ENCODE data around the gene PLEKHG4.

PLEKHG4 gene

DNA sequence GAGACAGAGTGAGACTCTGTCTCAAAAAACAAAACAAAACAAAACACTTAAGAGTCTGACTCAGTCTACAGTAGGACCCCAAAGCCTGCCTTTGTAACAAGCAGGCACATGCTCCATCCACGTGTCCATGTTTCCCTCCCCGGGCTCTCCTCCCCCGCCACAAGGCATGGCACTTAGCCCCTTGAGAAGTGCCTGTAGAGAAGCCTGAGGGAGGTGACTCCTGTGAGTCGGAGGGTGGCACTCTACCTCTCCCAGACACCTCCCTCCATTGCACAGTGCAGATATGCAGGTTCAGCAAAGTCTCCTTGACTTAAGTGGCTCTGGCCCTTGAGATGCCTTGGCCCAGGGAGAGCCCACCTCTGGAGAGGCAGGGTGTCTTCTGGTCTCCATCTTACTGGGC, 38.8 kb upstream of the PLEKHG4 start:
- no peak overlapping the region for H3K27ac Mint-ChIP-seq
- no peak overlapping the region for H3K4me3 Mint-ChIP-seq
- no peaks in the 10 kb centered on the region for H3K27me3 Mint-ChIP-seq
- no peak for ATAC-seq (replicated peaks)
- peaks cover 4 to 6% of the 10 kb centered on the region in 2 donors for H3K9me3 Mint-ChIP-seq
- H3K36me3 Mint-ChIP-seq: peaks cover 25 to 51% of the 10 kb centered on the region in 2 donors
- H3K4me1 Mint-ChIP-seq: peaks cover 35 to 41% of the 10 kb centered on the region in 2 donors
- no peak for DNase-seq

DNA sequence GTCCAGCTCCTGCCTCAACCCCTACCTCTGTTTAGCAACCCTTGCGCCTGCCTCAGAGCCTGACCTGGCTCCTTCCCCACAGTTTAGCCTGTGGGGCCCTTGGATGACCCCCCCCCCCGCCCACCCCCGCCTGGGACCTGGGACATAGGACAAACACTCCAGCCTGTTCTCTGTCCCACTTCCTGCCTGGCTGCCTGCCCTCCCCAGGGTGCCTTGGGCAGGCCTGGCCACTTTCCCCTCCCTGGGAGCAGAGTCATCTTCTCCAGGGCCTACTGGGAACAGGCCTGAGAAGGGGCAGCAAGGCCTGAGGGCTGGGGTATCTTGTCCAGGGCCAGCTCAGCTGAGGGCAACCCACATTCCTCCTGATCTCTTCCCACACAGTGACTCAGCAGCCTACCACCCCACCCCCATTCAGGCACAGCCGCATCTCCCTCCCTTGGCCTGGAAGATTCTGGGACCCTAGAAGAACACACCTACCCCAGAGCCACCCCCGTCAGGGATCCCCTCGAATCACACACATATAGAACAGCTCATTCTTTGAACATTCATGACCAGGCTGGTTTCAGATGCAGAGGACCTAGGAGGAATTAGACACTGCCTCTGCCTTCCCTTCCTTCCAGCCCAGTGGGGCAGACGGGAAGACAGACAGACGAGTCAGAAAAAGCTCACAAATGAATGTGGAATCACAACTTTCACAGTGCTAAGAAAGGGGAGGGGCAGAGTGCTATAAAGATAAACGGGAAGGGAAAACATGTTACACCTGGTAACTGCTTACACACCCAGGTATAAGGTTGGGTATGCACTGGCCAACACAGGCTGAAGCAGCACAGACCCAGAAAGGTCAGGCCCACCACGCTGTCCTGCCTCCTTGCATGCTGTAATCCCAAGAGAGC, 38.1 kb upstream of the PLEKHG4 start:
- peak overlapping the region; percentile 47 for H3K27ac Mint-ChIP-seq
- ATAC-seq (replicated peaks) (no peak), DNase-seq (no peak)
- peaks cover 31 to 46% of the 10 kb centered on the region in 2 donors for H3K4me1 Mint-ChIP-seq
- peaks cover under 1 to 3% of the 10 kb centered on the region in 2 donors for H3K9me3 Mint-ChIP-seq
- H3K36me3 Mint-ChIP-seq: peaks cover 19 to 44% of the 10 kb centered on the region in 2 donors
- H3K27me3 Mint-ChIP-seq: no peaks in the 10 kb centered on the region
- no peak overlapping the region for H3K4me3 Mint-ChIP-seq

DNA sequence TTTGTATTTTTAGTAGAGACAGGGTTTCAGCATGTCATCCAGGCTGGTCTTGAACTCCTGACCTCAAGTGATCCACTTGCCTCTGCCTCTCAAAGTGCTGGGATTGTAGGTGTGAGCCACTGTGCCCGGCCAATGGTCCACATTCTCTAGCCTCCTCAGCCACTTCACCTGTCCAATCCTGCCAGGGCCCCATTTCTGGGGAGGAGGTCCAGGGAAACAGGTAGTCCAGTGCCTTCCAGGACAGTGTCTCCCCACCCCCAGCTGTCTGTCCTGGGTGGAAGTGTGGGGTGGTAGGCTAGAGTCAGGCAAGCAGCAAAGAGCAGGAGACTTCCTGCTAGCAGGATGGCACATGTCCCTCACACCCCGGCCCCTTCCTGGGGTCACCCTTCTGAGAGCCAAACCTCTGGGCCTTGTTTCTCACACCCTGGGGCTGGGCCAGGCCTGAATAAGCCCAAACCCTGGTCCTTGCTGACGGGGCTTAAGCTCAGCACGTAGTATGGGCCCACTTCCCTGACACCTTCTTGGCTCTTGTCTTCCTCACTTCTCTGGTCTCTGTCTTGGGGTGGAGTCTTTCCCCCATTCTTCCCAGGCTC, 37.1 kb upstream of the PLEKHG4 start:
- DNase-seq (no peak), ATAC-seq (replicated peaks) (no peak)
- no peaks in the 10 kb centered on the region for H3K27me3 Mint-ChIP-seq
- H3K9me3 Mint-ChIP-seq: no peaks in the 10 kb centered on the region
- peaks cover 10 to 36% of the 10 kb centered on the region in 2 donors for H3K36me3 Mint-ChIP-seq
- H3K27ac Mint-ChIP-seq: peak overlapping the region; percentile 86
- H3K4me1 Mint-ChIP-seq: peaks cover 27 to 53% of the 10 kb centered on the region in 2 donors
- no peak overlapping the region for H3K4me3 Mint-ChIP-seq

DNA sequence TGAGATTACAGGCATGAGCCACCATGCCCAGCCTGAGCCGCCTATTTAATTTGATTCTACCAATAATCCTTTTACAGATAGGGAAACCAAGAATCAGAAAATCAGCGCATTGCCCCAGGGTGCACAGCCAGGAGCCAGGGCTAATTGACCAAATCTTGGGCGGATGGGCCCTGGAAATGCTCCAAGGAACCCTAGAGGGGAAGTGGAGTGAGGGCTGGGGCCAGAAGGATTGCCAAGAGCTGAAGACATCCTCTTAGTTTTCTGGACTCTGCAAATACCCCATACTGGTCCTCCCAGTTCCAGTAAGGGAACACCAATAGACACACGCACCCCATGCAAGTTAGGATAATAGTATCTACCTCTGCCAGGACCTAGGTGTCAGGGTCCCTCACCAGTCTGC, 35.9 kb upstream of the PLEKHG4 start:
- H3K4me1 Mint-ChIP-seq: peaks cover 34 to 66% of the 10 kb centered on the region in 2 donors
- peak overlapping the region in 1 of 2 donors; percentile 92 for H3K4me3 Mint-ChIP-seq
- peaks cover 3 to 24% of the 10 kb centered on the region in 2 donors for H3K36me3 Mint-ChIP-seq
- no peaks in the 10 kb centered on the region for H3K27me3 Mint-ChIP-seq
- DNase-seq: no peak
- peak overlapping the region; percentile 96 for H3K27ac Mint-ChIP-seq
- no peaks in the 10 kb centered on the region for H3K9me3 Mint-ChIP-seq
- no peak for ATAC-seq (replicated peaks)

DNA sequence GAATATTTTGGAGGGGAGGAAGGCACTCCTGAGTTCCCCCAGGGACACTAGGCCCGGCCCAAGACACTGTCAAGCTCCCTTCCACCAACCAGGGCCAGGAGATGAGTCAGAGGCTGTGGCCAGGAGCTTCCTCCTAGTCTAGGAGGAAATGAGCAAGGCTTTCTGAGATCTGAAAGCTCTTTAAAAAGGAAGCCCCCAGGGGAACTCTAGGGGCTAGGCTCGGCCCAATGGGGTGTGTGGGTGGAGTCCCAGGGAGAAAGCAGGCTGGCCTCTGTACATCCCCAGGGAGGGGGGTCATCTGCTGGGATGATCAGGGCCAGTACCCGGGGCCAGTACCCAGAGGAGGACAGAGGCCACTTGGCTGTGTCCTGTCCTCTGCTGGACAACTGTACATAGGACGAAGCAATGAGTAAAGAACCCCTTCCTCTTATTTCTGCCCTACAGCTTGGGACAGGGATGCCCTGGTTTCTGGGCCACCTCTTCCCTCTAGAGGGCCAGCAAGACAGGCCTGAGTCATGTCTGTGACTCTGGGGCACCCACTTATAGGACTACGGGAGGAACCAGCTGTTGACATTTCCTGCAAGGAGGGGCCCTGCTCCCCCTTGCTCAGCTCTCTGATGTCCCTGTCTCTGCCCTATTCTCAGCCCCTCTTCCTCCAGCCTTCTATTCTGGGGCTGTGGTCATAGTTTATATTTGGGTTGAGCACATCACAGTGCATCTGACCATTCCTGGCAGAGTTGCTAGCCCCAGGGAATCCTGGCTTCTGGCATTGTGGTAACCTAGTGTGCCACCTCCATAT, 34.7 kb upstream of the PLEKHG4 start:
- peak overlapping the region; percentile 96 for H3K27ac Mint-ChIP-seq
- no peaks in the 10 kb centered on the region for H3K9me3 Mint-ChIP-seq
- DNase-seq (peak; percentile 91), ATAC-seq (replicated peaks) (peak; percentile 67 to 72)
- H3K4me1 Mint-ChIP-seq: peaks cover 38 to 75% of the 10 kb centered on the region in 2 donors
- H3K4me3 Mint-ChIP-seq: peak overlapping the region; percentile 92 to 96
- H3K27me3 Mint-ChIP-seq: peaks cover 4 to 5% of the 10 kb centered on the region in 2 donors
- peaks cover 3 to 13% of the 10 kb centered on the region in 2 donors for H3K36me3 Mint-ChIP-seq

DNA sequence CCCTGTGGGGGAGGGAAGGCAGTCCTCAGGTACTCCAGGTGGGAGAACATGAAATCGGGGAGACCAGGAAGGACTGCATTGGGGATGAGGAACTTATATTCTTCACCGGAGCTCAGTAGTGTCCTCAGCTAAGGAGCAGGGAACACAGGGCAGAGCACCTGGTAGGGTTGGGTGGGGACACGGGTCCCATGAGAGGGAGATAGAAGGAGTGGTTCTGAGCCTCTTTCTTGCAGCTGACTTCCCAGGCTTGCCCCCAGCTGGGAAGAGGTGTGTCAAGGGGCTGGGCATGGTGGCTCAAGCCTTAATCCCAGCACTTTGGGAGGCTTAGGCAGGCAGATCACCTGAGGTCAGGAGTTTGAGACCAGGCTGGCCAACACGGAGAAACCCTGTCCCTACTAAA, 34.1 kb upstream of the PLEKHG4 start:
- Mint-ChIP-seq H3K4me3 (peak overlapping the region; percentile 92 to 96), H3K9me3 (no peaks in the 10 kb centered on the region), H3K36me3 (peaks cover 3 to 10% of the 10 kb centered on the region in 2 donors), H3K27ac (peak overlapping the region; percentile 96), H3K27me3 (peaks cover 10 to 11% of the 10 kb centered on the region in 2 donors), H3K4me1 (peaks cover 44 to 80% of the 10 kb centered on the region in 2 donors)
- ATAC-seq (replicated peaks) (no peak), DNase-seq (no peak)

DNA sequence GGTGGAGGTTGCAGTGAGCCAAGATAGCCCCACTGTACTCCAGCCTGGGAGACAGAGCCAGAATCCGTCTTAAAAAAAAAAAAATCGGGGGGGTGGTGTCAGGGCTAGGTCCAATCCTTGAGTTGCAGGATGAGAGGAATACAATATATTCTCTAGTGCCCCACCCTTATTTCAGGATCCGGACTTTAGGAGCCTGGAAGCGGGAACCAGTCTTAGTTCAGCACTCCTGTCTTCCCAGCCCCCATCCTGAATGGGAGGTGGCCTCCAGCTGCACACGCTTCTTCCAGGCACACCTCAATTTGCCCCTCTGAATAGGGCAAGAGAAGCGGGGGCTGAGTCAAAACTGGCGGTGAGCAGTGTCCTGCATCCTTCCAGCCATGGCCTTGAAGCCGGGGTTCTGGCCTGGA, 33.7 kb upstream of the PLEKHG4 start:
- peaks cover 15 to 16% of the 10 kb centered on the region in 2 donors for H3K27me3 Mint-ChIP-seq
- H3K27ac Mint-ChIP-seq: peak overlapping the region; percentile 56
- DNase-seq (no peak), ATAC-seq (replicated peaks) (peak in 1 of 2 donors; percentile 7)
- H3K4me1 Mint-ChIP-seq: peaks cover 44 to 80% of the 10 kb centered on the region in 2 donors
- H3K9me3 Mint-ChIP-seq: no peaks in the 10 kb centered on the region
- peaks cover 3 to 10% of the 10 kb centered on the region in 2 donors for H3K36me3 Mint-ChIP-seq
- peak overlapping the region; percentile 92 to 96 for H3K4me3 Mint-ChIP-seq

DNA sequence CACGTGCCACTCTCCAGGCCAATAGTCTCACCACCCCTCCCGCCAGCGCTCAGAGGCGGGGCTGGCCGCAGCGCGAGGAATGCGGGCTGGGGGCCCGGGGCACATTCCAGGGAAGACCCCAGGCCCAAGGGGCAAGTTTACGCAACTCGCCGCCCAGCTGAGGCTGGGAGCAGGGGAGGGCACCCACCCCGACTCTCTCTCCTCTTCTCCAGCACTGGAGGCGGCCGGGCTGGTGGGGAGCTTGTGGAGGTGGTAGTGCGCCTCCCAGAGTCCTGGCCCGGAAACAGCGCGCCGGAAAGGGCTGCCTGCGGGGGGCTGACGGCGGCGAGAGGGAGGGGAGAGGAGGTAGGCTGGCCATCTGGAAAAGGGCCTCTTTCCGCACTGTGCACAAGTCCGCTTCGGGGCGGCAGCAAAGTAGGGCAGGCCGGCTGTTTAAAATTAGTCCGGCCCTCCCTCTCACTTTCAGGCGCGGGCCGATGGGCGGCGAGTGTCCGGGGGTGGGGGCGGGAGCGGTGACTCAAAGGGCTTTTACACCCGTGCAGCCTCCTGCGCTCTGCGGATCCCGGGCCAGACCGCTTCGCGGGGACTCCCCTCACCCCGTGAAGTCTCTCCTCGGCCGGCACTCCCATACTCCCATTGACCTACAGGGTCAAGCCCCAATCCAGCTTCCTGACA, 33.1 kb upstream of the PLEKHG4 start:
- H3K9me3 Mint-ChIP-seq: no peaks in the 10 kb centered on the region
- peak; percentile 69 for DNase-seq
- peak overlapping the region; percentile 92 to 96 for H3K4me3 Mint-ChIP-seq
- H3K36me3 Mint-ChIP-seq: peaks cover 3 to 9% of the 10 kb centered on the region in 2 donors
- peaks cover 43 to 78% of the 10 kb centered on the region in 2 donors for H3K4me1 Mint-ChIP-seq
- ATAC-seq (replicated peaks): peak; percentile 26 to 33
- peaks cover 16 to 18% of the 10 kb centered on the region in 2 donors for H3K27me3 Mint-ChIP-seq
- peak overlapping the region; percentile 92 for H3K27ac Mint-ChIP-seq

DNA sequence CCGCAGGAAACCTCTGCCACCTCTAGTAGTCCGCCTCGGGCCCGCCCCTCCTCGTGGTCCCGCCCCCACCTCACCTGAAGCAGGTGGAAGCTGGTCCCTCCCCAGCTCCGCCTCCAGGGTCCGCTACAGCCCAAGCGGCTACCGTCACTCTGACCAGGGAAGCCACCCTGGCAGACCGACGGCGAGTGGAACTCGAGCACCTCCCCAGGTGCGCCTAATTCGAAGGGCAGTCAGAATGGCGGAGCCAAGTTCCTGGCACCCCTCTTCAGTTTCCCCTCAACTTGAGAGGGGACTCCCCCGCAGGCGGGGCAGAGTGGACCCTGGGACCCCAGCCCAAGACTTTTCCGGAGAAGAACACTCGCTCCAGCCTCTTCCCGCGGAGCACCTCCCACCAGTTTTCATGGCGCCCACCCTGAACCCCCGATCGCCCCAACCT, 32.6 kb upstream of the PLEKHG4 start:
- H3K9me3 Mint-ChIP-seq: no peaks in the 10 kb centered on the region
- peak overlapping the region; percentile 92 for H3K27ac Mint-ChIP-seq
- ATAC-seq (replicated peaks) (peak; percentile 6 to 17), DNase-seq (peak; percentile 60)
- peak overlapping the region; percentile 92 to 96 for H3K4me3 Mint-ChIP-seq
- H3K4me1 Mint-ChIP-seq: peaks cover 40 to 72% of the 10 kb centered on the region in 2 donors
- H3K36me3 Mint-ChIP-seq: peaks cover 3 to 4% of the 10 kb centered on the region in 2 donors
- H3K27me3 Mint-ChIP-seq: peaks cover 18 to 22% of the 10 kb centered on the region in 2 donors

DNA sequence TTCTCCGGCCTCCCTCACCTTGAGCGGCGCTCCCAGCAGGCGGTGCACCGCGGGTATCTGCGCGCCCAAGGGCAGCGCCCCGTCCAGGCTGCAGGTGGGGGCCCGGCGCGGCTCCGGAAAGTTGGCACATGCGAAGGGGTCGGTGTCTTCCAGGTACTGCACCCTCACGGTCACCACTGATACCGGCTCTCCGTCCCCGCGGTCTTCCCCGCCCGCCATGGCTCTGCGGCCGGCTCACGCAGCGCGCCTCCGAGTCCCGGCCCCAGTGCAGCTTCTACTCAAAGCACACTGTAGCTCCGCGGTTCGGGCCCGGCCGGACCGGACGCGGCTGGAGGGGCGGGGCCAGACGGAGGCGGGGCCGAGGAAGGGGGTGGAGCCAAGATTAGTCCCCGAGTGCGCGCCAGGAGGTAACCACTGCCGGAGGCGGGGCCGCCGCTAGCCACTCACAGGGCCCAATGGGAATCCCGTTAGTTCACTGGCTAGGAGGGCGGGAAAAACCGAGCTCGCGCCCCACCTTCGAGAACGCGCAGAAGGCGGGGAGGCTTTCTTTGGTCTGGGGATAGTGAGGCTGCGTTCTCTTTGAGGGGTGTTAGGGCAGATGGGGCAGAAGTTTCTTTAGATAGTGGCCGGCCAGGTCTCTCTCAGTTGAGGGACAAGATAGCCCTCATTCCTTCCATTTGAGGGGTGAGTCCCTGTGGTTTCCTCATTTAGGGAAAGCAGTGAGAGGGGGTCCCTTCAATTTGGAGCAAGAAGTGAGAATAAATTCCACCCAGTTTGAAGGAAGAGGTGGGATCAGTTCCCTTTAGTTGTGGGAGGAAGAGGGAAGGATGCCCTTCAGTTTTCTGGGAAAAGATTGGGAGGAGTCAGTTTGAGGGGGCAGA, 31.9 kb upstream of the PLEKHG4 start, which contains the start of gene FHOD1:
Gene FHOD1, minus strand, starts transcription at position 290 of the 881 bp plus-strand sequence. Its CDS starts 71 bp downstream, at position 219.
- Mint-ChIP-seq H3K27ac (peak within 1 kb of the TSS; percentile 97), H3K4me1 (peaks cover 39 to 66% of the 10 kb centered on the region in 2 donors), H3K36me3 (peaks cover 2 to 4% of the 10 kb centered on the region in 2 donors), H3K4me3 (peak within 1 kb of the TSS; percentile 92 to 96), H3K27me3 (peaks cover 21 to 27% of the 10 kb centered on the region in 2 donors), H3K9me3 (no peaks in the 10 kb centered on the region)
- ATAC-seq (replicated peaks) (peak; percentile 55 to 69), DNase-seq (peak; percentile 98)

DNA sequence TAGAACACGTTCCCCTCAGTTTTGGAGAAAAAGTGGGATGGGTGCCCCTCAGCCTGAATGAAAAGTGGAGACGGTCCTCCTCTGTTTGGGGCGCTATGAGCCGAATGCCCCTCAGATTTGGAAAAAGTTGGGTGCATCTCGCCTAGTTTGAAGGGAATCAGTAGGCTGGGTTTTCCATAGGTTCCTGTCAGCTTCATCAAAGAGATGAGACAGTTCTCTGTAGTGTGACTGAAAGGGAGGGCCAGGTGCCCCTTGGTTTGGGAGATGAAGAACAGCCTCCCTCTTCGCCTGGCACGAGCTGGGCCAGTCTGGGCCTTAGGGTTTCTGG, 31.3 kb upstream of the PLEKHG4 start:
- Mint-ChIP-seq H3K9me3 (no peaks in the 10 kb centered on the region), H3K36me3 (peaks cover 0 to 8% of the 10 kb centered on the region in 2 donors), H3K27me3 (peaks cover 26 to 33% of the 10 kb centered on the region in 2 donors), H3K27ac (peak overlapping the region; percentile 97), H3K4me3 (peak overlapping the region; percentile 92 to 96), H3K4me1 (peaks cover 37 to 62% of the 10 kb centered on the region in 2 donors)
- ATAC-seq (replicated peaks): no peak
- DNase-seq: no peak

DNA sequence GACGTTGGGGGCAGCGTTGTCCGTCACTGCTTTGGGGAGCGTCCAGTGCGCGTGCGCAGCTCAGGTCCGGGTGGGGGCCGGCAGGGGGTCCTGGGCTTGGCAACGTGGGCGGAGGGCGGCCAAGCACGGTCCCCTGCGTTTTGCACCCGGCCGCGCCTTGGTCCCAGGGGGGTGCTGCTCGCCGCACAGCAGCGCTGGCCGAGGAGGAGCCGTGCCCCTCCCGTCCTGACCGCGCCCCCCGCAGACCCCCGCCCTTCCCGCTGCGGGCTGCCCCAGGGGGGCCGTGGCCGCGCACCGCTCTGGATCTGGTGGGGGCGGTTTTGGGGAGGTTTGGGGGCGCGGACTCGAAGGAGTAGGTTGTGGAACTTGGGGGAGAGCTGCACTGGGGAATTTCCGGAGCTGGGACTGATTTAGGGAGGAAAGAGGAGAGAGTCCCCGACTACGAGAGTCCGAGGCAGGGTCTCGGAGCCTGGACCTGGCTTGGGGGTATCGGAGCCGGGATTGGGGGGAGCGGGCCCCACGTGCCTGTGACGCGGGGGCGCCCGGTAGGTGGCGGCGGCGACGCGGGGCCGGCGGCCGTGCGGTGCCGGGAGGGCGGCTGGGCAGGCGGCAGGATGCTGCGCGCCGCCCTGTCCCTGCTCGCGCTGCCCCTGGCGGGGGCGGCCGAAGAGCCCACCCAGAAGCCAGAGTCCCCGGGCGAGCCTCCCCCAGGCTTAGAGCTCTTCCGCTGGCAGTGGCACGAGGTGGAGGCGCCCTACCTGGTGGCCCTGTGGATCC, 30.7 kb upstream of the PLEKHG4 start, which contains the start of gene SLC9A5:
Gene SLC9A5, plus strand, starts transcription at position 579 of the 777 bp plus-strand sequence. Its CDS starts 36 bp downstream, at position 615.
- ATAC-seq (replicated peaks) (no peak), DNase-seq (peak; percentile 25)
- Mint-ChIP-seq H3K4me1 (peaks cover 33 to 58% of the 10 kb centered on the region in 2 donors), H3K27ac (peak within 1 kb of the TSS; percentile 97), H3K4me3 (peak within 1 kb of the TSS; percentile 92 to 96), H3K27me3 (peaks cover 26 to 38% of the 10 kb centered on the region in 2 donors), H3K36me3 (peaks cover 2 to 8% of the 10 kb centered on the region in 2 donors), H3K9me3 (no peaks in the 10 kb centered on the region)
